HG03439 (cell line): ENCODE data around the gene LCLAT1.

Experiments
- ATAC-seq: cut with Tn5 transposase; IDR thresholded peaks from one replicate; pipeline ENCODE4 v1.9.1; 2021; ENCODE audit warnings: mild to moderate bottlenecking, moderate library complexity; ENCODE audit not compliant: unreplicated experiment

The LCLAT1 gene

DNA sequence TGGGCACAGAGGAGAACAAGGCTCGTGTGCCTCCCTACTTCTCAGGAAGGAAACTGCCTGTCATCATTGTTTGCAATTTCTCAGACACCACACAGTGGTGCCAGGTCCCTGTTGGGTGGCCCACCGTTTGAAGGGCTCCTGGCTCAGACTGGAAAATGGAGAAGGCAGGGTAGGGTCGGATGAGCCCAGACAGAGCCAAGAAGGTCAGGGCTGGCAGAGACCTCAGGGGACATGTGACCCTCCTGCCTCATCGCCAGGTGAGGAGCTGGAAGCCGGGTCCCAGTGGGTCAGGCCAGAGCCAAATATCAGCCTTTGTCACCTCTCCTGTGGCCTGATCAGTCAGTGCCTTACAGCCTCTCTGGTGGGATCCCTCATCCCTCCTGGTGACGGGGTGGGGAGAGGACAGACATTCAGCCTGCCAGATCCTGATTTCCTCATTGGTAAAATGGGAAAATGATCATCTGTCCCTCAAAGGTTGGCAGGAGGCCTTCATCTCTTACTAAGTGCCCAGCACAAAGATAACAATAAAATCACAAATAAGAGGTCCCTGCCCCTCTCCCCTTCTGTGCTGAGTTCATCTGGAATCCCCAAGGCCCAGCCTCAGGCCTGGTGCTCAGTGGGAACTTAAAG is 242.6 kb downstream of the LCLAT1 start:
- ATAC-seq: no peak

DNA sequence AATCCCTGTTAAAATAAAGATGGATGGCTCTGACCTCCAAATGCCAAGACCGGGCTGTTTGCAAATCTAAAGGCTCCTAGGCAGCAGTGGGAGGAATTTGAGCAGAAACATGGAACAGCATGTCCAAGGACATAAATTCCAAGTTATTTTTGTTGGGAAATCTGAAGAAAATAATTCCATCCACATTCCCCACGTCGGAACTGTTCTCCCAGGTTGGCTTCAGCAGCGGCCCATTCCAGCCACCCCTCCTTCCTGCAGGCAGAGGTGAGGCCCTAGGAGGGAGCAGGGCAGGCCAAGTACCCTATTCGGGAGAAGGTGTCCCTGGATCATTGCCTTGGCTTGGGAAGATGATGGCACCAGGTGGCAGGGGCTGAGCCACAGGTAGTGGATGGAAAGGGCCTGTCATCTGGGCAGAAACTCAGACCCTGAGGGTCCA is 243.1 kb downstream of the LCLAT1 start:
- no peak for ATAC-seq

DNA sequence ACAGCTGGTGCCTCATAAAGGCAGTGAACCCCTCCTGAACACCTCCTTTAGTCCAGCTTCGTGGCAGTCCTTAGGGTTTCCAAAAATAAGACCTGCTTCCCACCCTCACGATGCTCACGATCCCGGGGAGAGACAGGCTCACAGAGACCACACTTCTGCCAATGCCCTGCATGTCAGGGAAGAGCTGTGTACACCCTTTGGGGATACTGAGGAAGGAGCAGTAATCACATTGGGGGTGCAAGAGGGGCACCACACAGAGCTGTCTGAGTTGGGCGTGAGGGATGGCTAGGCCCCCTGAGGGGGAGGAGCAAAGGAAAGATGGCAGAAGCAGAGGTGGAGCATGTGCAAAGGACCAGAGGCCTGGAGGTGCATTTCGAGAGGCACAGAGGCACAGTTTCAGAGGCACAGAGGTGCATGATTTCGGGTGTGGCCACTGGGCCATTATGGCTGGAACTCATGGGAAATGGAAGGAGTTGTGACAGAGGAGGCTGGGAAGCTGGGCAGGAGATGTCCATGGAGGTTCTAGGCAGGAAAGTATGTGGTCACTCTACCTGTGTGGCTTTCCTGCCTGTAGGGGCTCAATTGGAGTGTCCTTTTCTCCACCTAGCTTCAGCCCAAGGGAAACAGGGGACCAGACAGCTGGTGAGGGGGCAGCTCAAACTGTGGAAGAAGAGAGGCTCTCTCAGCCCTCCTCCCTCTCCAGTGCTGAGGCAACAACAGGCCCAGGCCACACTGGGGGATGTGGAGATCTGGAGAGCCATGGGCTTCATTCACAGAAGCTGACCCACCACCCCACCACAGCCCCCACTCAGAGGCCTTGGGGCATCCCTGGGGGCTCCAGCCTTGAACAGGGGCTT is 244.3 kb downstream of the LCLAT1 start:
- no peak for ATAC-seq

DNA sequence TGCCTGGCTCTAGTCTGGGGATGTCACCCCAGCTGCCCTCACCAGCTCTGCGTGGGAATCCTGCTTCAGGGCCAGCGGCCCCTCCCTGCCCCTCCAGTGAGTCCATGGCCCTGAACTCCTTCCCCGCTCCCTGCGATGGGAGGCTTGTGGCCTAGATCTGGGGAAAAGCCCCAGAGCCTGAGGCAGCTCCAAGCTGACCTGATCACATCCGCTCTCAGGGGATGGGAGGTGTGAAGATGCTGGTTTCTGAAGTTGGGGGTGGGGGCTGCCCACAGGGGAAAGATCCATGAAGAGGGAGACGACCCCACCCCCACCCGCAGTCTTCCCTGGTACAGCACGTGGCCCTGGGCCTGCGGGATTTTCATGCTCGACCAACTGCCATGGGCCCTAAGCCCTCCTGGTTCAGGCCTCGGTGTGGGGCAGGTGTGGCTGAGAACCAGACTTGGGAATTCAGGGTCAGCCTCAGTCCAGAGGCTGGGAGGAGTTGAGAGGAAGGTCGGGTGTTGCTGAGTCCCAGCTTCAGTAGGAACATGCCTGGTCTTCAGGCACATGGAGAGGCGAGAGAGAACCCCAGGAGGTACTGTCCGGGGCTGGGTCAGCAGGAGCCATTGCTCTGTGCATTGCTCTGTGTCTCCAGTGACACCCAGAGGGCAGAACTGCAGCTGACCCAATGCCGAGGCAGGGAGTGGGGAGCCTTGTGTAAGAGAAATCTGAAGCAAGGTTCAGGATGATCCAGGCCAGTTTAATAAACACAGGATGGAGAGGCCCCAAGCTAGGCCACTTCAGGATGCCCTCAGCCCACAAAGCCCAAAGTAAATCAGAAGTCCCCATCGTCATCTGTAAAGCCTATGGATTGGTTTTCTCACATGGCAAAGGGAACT is 245.1 kb downstream of the LCLAT1 start:
- no peak for ATAC-seq

DNA sequence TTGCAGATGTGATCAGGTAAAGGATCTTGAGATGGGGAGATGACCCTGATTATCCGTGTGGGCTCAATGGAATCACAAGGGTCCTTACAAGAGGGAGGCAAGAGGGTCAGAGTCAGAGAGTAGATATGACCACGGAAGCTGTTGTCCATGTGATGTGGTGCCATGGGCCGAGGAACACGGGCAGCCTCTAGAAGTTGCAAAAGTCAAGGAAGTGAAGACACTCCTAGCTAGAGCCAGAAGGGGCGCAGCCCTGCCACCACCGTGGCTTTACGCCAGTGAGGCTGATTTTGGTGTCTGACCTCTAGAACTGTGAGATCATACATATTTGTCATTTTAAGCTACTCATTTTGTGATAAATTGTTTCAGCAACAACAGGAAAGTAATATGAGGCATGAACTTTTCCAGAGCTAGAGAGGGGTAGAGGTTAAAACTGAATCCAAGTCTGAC is 245.8 kb downstream of the LCLAT1 start:
- ATAC-seq: no peak
